Omental fat pad (tissue), 4 donors: Measurements from ENCODE around the gene ARHGEF39. TPM values are rescaled to one million over a fixed set of nuclear protein-coding genes. Genes with fewer than 3 reads are reported as not detected.

Source experiments
- ATAC-seq: fragments of 150-250 bp; one replicate; pipeline ENCODE4 v1.9.1; 2016; ENCODE audit warnings: mild to moderate bottlenecking, moderate library complexity; ENCODE audit not compliant: low FRiP score
- DNase-seq: peaks from one replicate; pipeline ENCODE4 v3.0.0-alpha.2; 2019; ENCODE audit warnings: low spot score
- CTCF ChIP-seq, 3 donors: fragments of 450-650 bp; IDR thresholded peaks; one replicate each; pipeline ENCODE4 v1.5.1; 2016 to 2017; ENCODE audit warnings: antibody characterized with exemption in 3 of 3, mild to moderate bottlenecking in 3 of 3, moderate library complexity in 2 of 3
- total RNA-seq, 4 donors: library from RNA; depleted of rRNA; stranded (reverse); fragments of >200 nt; gene quantifications; one replicate each; pipeline ENCODE4 v1.1.0, GENCODE V29; 2016

Gene ARHGEF39
- total RNA-seq, 4 donors from 2014 or later, result 0.36 to 2.8 (median 0.65) TPM; not detected in 1

GRCh38 chr9:35702696-35703095 is 37.7 kb upstream of the ARHGEF39 start:
- no peak for TF ChIP-seq CTCF (IDR thresholded peaks at IDR 0.05)
- ATAC-seq (no peak), DNase-seq (no peak)

GRCh38 chr9:35700942-35701341 is 35.9 kb upstream of the ARHGEF39 start:
- DNase-seq (no peak), ATAC-seq (no peak)
- TF ChIP-seq CTCF (IDR thresholded peaks at IDR 0.05), result no peak

GRCh38 chr9:35700031-35700430 is 35.0 kb upstream of the ARHGEF39 start:
- no peak for DNase-seq
- no peak for TF ChIP-seq CTCF (IDR thresholded peaks at IDR 0.05)
- no peak for ATAC-seq

- no peak for TF ChIP-seq CTCF (IDR thresholded peaks at IDR 0.05)
- ATAC-seq, result no peak
- no peak for DNase-seq
Measured at GRCh38 chr9:35698231-35698630, 33.2 kb upstream of the ARHGEF39 start.

GRCh38 chr9:35697486-35697885 is 32.5 kb upstream of the ARHGEF39 start:
- DNase-seq, result no peak
- ATAC-seq, result no peak
- TF ChIP-seq CTCF (IDR thresholded peaks at IDR 0.05), result no peak

GRCh38 chr9:35696520-35697215 is 31.7 kb upstream of the ARHGEF39 start:
- no peak for TF ChIP-seq CTCF (IDR thresholded peaks at IDR 0.05)
- ATAC-seq (peak; percentile 71), DNase-seq (no peak)

- DNase-seq (no peak), ATAC-seq (no peak)
- no peak for TF ChIP-seq CTCF (IDR thresholded peaks at IDR 0.05)
Measured at GRCh38 chr9:35695943-35696401, 31.0 kb upstream of the ARHGEF39 start.
